ENCODE data around the gene TESK2.

Gene TESK2

DNA sequence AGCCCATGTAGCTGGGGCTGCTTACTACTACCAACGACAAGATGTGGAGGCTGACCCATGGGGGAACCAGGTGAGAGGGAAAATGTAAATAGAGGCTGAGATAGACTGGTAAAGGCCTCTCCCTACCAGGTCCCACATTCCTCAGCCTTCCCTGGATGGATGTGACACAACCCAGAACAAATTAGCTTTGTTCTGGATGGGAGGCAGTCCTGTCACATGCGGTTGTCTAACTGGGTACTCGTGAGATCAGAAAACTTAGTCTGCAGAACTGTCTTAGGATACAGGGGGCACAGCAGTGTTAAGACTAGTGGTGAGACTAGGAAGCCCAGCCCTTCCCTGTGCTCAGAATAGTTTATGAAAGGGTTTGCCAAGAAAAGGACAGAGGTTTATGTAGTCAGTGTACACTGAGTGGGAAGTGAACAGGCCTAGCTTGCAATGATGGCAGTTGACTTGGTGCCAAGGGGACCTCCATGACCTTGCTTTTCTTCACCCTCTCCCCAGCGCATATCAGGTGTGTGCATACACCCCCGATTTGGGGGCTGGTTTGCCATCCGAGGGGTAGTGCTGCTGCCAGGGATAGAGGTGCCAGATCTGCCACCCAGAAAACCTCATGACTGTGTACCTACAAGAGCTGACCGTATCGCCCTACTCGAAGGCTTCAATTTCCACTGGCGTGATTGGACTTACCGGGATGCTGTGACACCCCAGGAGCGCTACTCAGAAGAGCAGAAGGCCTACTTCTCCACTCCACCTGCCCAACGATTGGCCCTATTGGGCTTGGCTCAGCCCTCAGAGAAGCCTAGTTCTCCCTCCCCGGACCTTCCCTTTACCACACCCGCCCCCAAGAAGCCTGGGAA is 17.6 kb upstream of the TESK2 start:
- no peak overlapping the region for H3K4me3 ChIP-seq (ENCODE audit: low read depth, low read length)
- CTCF ChIA-PET: interaction anchor here (1.1 to 7.9 kb wide), 3 partner anchors 9 to 61 kb away, joined by 3 to 150 read pairs (median 4); no protein-coding TSS in a partner anchor
- no peak for TF ChIP-seq CTCF (IDR thresholded peaks at IDR 0.05; ENCODE audit: insufficient read depth, low read length, missing control alignments)
- DNase-seq (ENCODE audit: low read depth, low spot score): no peak
- POLR2A ChIA-PET: interaction anchor here (1.0 to 5.2 kb wide), 2 partner anchors 8 to 11 kb away, joined by 3 to 56 read pairs; partner anchors contain the start of gene PRDX1

GRCh38 chr1:45507893-45508292 is 16.9 kb upstream of the TESK2 start:
- no peak for TF ChIP-seq CTCF (IDR thresholded peaks at IDR 0.05; ENCODE audit: insufficient read depth, low read length, missing control alignments)
- CTCF ChIA-PET: interaction anchor here (1.1 to 7.9 kb wide), 5 partner anchors 9 to 493 kb away, joined by 3 to 150 read pairs (median 5); no protein-coding TSS in a partner anchor
- no peak for DNase-seq (ENCODE audit: low read depth, low spot score)
- POLR2A ChIA-PET: interaction anchor here (1.0 to 5.2 kb wide), 2 partner anchors 9 to 12 kb away, joined by 3 to 56 read pairs; partner anchors contain the start of gene PRDX1
- H3K4me3 ChIP-seq (ENCODE audit: low read depth, low read length): no peak overlapping the region

GRCh38 chr1:45507195-45507594 is 16.2 kb upstream of the TESK2 start:
- TF ChIP-seq CTCF (IDR thresholded peaks at IDR 0.05; ENCODE audit: insufficient read depth, low read length, missing control alignments): no peak
- ChIA-PET CTCF (interaction anchor here (1.1 to 7.9 kb wide), 4 partner anchors 10 to 493 kb away, joined by 3 to 150 read pairs (median 5); no protein-coding TSS in a partner anchor), POLR2A (interaction anchor here (1.0 to 5.2 kb wide), 2 partner anchors 9 to 13 kb away, joined by 3 to 56 read pairs; partner anchors contain the start of gene PRDX1)
- DNase-seq (ENCODE audit: low read depth, low spot score): no peak
- H3K4me3 ChIP-seq (ENCODE audit: low read depth, low read length): no peak overlapping the region

- no peak for TF ChIP-seq CTCF (IDR thresholded peaks at IDR 0.05; ENCODE audit: insufficient read depth, low read length, missing control alignments)
- DNase-seq (ENCODE audit: low read depth, low spot score): no peak
- no peak overlapping the region for H3K4me3 ChIP-seq (ENCODE audit: low read depth, low read length)
- CTCF ChIA-PET: interaction anchor here (1.0 to 1.6 kb wide), 2 partner anchors 14 to 66 kb away, joined by 3 to 7 read pairs; no protein-coding TSS in a partner anchor
- POLR2A ChIA-PET: no interaction called here
Measured at GRCh38 chr1:45503462-45504360, 12.7 kb upstream of the TESK2 start.

DNA sequence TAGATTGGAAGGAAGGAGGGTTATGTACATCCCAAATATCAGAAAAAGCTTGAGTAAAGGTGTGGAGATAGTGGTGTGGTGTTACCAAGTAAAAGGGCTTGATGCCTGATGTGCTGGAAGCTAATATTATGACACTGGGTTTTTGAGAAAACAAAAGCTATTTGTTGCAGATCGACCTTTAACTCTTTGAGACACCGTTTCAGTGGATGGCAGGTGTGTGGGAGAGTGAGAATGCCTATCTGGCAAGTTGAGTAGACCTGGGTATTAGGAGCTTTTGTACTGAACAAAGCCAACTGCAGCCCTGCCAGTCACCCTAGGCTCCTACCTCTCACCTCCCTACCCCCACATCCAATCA is 10.5 kb upstream of the TESK2 start:
- no peak for DNase-seq (ENCODE audit: low read depth, low spot score)
- TF ChIP-seq CTCF (IDR thresholded peaks at IDR 0.05; ENCODE audit: insufficient read depth, low read length, missing control alignments): no peak
- H3K4me3 ChIP-seq (ENCODE audit: low read depth, low read length): no peak overlapping the region
- POLR2A ChIA-PET: interaction anchor here (1.0 to 4.4 kb wide), 2 partner anchors 10 to 20 kb away, joined by 6 to 54 read pairs; partner anchors contain the start of gene PRDX1
- CTCF ChIA-PET: interaction anchor here (0.8 to 4.7 kb wide), 8 partner anchors 9 to 487 kb away, joined by 3 to 23 read pairs (median 5); no protein-coding TSS in a partner anchor

Measured in AG04449 (cell line).